Keratinocyte (primary cell): Measurements from ENCODE around the gene CBFA2T3. TPM values are rescaled to one million over a fixed set of nuclear protein-coding genes. Genes with fewer than 3 reads are reported as not detected.

ENCODE experiments used
- DNase-seq: peaks from one replicate; pipeline ENCODE4 v3.0.0-alpha.2; 2011; ENCODE audit warnings: low read depth, missing footprints, low spot score
- FAIRE-seq: peaks from 2 replicates; lab custom pipeline; 2011; peaks lifted over from hg19 to GRCh38; lab: Jason Lieb, UNC
- H2AFZ ChIP-seq: 2 replicates; pipeline ENCODE4 v1.6.0; 2012; ENCODE audit warnings: low read length, control low read depth, inconsistent platforms; ENCODE audit not compliant: control insufficient read depth
- H3K27ac ChIP-seq: 2 replicates; pipeline ENCODE4 v1.5.1; 2011; ENCODE audit warnings: low read length; ENCODE audit not compliant: control insufficient read depth, insufficient read depth
- H3K27me3 ChIP-seq: 3 replicates; pipeline ENCODE4 v1.6.0; 2011; ENCODE audit warnings: low read length; ENCODE audit not compliant: control insufficient read depth, insufficient read depth; ENCODE audit errors: extremely low read depth
- H3K36me3 ChIP-seq, 2 experiments: 2 replicates in 1 of 2; 3 replicates in 1 of 2; pipeline ENCODE4 v1.5.1; 2011; ENCODE audit warnings: low read length in 2 of 2, mild to moderate bottlenecking in 1 of 2; ENCODE audit not compliant: control insufficient read depth in 2 of 2, insufficient read depth in 2 of 2; ENCODE audit errors: extremely low read depth in 1 of 2
- H3K4me1 ChIP-seq: 3 replicates; pipeline ENCODE4 v1.5.1; 2011; ENCODE audit warnings: low read length; ENCODE audit not compliant: control insufficient read depth, insufficient read depth; ENCODE audit errors: extremely low read depth
- H3K4me2 ChIP-seq: 3 replicates; pipeline ENCODE4 v1.6.0; 2011; ENCODE audit warnings: low read depth, low read length; ENCODE audit not compliant: control insufficient read depth, insufficient read depth; ENCODE audit errors: extremely low read depth
- H3K4me3 ChIP-seq, 3 experiments: fragments of 200-600 bp in 1 of 3; sonication (generic) in 1 of 3; 2 replicates in 2 of 3; 3 replicates in 1 of 3; pipeline ENCODE4 v1.5.1; 2011 to 2016; ENCODE audit warnings: low read length in 3 of 3, mild to moderate bottlenecking in 3 of 3, control low read depth in 2 of 3, inconsistent platforms in 1 of 3, low read depth in 1 of 3, mixed read lengths in 1 of 3, mixed run types in 1 of 3, moderate library complexity in 1 of 3; ENCODE audit not compliant: control insufficient read depth in 2 of 3, insufficient read depth in 2 of 3; ENCODE audit errors: extremely low read depth in 1 of 3
- H3K79me2 ChIP-seq: 2 replicates; pipeline ENCODE4 v1.6.0; 2012; ENCODE audit warnings: low read length; ENCODE audit not compliant: control insufficient read depth, insufficient read depth
- H3K9ac ChIP-seq: 3 replicates; pipeline ENCODE4 v1.6.0; 2011; ENCODE audit warnings: low read length; ENCODE audit not compliant: control insufficient read depth, insufficient read depth; ENCODE audit errors: extremely low read depth
- H3K9me1 ChIP-seq: 3 replicates; pipeline ENCODE4 v1.6.0; 2011; ENCODE audit warnings: low read length; ENCODE audit not compliant: control insufficient read depth, insufficient read depth; ENCODE audit errors: extremely low read depth
- H3K9me3 ChIP-seq: 2 replicates; pipeline ENCODE4 v1.5.1; 2012; ENCODE audit warnings: low read depth, low read length; ENCODE audit not compliant: control insufficient read depth
- H4K20me1 ChIP-seq: 3 replicates; pipeline ENCODE4 v1.6.0; 2011; ENCODE audit warnings: low read length; ENCODE audit not compliant: control insufficient read depth, insufficient read depth; ENCODE audit errors: extremely low read depth
- CTCF ChIP-seq, 3 experiments: IDR thresholded peaks in 1 of 3; conservative IDR thresholded peaks in 1 of 3; optimal IDR thresholded peaks in 1 of 3; 2 replicates in 2 of 3; 3 replicates in 1 of 3; pipeline versions ENCODE3 to v1.5.1; 2011; ENCODE audit warnings: low read length in 3 of 3, mild to moderate bottlenecking in 3 of 3, moderate library complexity in 2 of 3, control low read depth in 1 of 3, inconsistent platforms in 1 of 3; ENCODE audit not compliant: insufficient read depth in 2 of 3; ENCODE audit errors: extremely low read depth in 1 of 3
- EZH2 ChIP-seq: IDR thresholded peaks from one replicate; pipeline ENCODE4 v1.6.1; 2012; ENCODE audit warnings: inconsistent platforms, mild to moderate bottlenecking, low read length, moderate library complexity
- dilution Hi-C: fragments of 300-500 bp; cut with MboI; formaldehyde crosslinking; loops from one replicate; pipeline ENCODE4 v1.7.0; 2020; ENCODE audit warnings: low sequenced_read_pairs; ENCODE audit not compliant: extremely low pct_ligation_motif_present
- polyA plus RNA-seq, 5 experiments: library from polyadenylated mRNA; depleted of rRNA in 3 of 5; stranded (reverse) in 3 of 5; stranded (forward) in 1 of 5; unstranded in 1 of 5; fragments of >200 nt; gene quantifications; 1 replicate in 1 of 5; 2 replicates in 3 of 5; 3 replicates in 1 of 5; pipeline versions ENCODE4 v1.2.1 to v1.2.3, GENCODE V29; 2011 to 2012; ENCODE audit warnings: missing spikeins in 2 of 5, low read depth in 1 of 5, low replicate concordance in 1 of 5

CBFA2T3 gene
- polyA plus RNA-seq, 1 donor (not counting 4 experiments of a cell fraction or from before 2014, with no cell fraction given) = 0.08 TPM

DNA sequence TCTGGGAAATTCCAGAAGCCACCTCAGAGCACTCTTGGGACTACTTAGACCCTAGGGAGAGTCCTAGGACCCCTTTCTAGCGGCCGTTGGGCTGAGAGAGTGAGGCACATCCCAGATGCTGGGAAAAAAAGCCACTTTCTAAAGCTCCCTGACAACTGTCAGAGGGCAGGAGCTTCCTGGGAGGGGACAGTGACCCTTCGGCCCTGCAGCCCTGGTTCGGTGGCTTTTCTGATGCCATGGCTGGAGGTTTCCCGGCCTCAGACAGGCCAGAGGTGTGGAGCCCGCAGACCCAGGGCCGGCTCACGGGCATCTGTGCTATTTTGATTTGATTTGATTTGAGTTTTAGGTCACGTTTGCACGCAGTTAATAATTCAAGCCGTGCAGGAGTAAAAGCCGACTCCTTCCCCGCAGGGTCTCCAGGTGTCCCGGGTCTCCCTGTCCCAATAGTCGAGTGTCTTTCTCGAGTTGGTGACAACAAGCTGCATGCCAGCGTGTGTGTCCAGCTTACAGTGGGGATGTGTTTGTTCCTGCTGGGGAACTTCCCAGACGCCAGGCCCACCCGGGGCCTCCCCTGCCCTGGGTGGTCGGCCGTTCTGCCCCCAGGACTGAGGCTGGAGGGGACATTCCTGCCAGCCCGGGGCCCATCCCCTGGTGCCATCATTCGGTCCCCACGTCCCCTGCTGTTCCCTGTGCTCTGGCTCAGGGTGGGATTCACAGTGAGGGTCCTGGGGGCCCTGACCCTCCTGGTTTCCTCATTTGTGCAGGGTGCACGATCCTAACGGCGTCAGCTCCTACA, 1.0 kb upstream of the CBFA2T3 start:
- H4K20me1 ChIP-seq = no peaks in the 10 kb centered on the region
- FAIRE-seq = no peak
- no peaks in the 10 kb centered on the region for H3K4me1 ChIP-seq
- no peaks in the 10 kb centered on the region for H3K9me1 ChIP-seq
- no peak overlapping the region for H3K4me2 ChIP-seq
- no peak for DNase-seq
- H3K79me2 ChIP-seq = no peaks in the 10 kb centered on the region
- no peak overlapping the region for H3K27ac ChIP-seq
- dilution Hi-C loops = no loop called here
- no peaks in the 10 kb centered on the region for H3K36me3 ChIP-seq
- H3K4me3 ChIP-seq = no peak overlapping the region
- H2AFZ ChIP-seq = no peak overlapping the region
- H3K9ac ChIP-seq = no peak overlapping the region
- peaks cover 19% of the 10 kb centered on the region for H3K27me3 ChIP-seq
- TF ChIP-seq CTCF (optimal IDR thresholded peaks at IDR 0.05 in 1 of 3, IDR thresholded peaks at IDR 0.05 in 1 of 3, conservative IDR thresholded peaks at IDR 0.05 in 1 of 3; ENCODE audit: extremely low read depth in 1 of 3, insufficient read depth in 2 of 3, low read length in 3 of 3) (no peak), EZH2 (no peak)
- no peaks in the 10 kb centered on the region for H3K9me3 ChIP-seq

DNA sequence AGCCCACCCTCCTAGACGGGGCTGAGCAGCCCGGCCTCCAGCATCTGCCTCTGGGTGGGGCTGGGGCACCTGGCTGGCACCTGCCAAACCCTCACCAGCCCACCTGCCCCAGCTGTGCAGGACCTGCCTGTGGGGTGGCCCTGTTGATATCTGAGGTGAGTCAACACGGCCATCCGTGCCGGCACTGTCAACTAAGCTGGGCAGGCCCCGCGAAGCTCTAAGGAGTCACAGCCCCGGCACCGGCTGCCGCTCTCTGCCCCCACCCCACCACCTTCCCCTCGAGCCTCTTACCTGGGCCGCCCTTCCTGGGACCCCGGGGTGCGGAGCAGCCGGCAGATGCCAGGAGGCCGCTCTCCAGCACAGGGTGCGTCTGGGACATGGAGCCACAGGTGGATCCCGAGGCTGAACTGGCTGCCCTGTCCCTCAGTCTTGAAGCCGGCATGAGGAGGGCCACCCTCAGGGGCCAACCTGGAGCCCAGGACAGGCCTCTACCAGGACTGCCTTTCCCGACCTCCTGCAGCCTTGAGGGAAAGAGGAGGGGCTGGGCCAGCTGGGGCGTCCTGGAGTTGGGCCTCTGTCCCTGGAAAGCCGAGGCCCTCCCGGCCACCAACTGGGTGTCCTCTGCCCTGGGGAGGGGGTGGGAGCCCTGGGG, 515 bp downstream of the CBFA2T3 start:
- DNase-seq (no peak), FAIRE-seq (no peak)
- Histone ChIP-seq H3K36me3 (no peaks in the 10 kb centered on the region), H3K4me2 (no peak overlapping the region), H4K20me1 (no peaks in the 10 kb centered on the region), H2AFZ (no peak overlapping the region), H3K4me1 (no peaks in the 10 kb centered on the region), H3K79me2 (no peaks in the 10 kb centered on the region), H3K9me3 (no peaks in the 10 kb centered on the region), H3K4me3 (no peak overlapping the region), H3K27ac (no peak overlapping the region), H3K9me1 (no peaks in the 10 kb centered on the region), H3K27me3 (peaks cover 21% of the 10 kb centered on the region), H3K9ac (no peak overlapping the region)
- TF ChIP-seq EZH2 (no peak), CTCF (optimal IDR thresholded peaks at IDR 0.05 in 1 of 3, IDR thresholded peaks at IDR 0.05 in 1 of 3, conservative IDR thresholded peaks at IDR 0.05 in 1 of 3; ENCODE audit: extremely low read depth in 1 of 3, insufficient read depth in 2 of 3, low read length in 3 of 3) (no peak)
- dilution Hi-C loops = no loop called here
